Left lung (tissue), 10 donors: Measurements from ENCODE around the gene RPS5. TPM values are rescaled to one million over a fixed set of nuclear protein-coding genes. Genes with fewer than 3 reads are reported as not detected.
"Not testable (repeated sequence)": the region's sequence is repeated elsewhere in the genome, so short reads cannot be mapped to it uniquely, and the experiment has no call there.

Source experiments
- ATAC-seq: fragments of 200-7000 bp; cut with Tn5 transposase; one replicate; pipeline ENCODE4 v1.9.1; 2020; ENCODE audit warnings: moderate library complexity
- DNase-seq, 4 donors: peaks; one replicate each; pipeline ENCODE4 v3.0.0-alpha.2; 2013 to 2020
- H3K27ac ChIP-seq, 2 donors: fragments of 200-600 bp; sonication (generic) in 1 of 2; one replicate each; pipeline versions ENCODE4 v1.5.0 to v1.8.0; 2020 to 2021
- H3K27me3 ChIP-seq, 2 donors: fragments of 200-600 bp; sonication (generic) in 1 of 2; one replicate each; pipeline versions ENCODE4 v1.5.0 to v1.8.0; 2020 to 2021
- H3K36me3 ChIP-seq, 2 donors: fragments of 200-600 bp; sonication (generic) in 1 of 2; one replicate each; pipeline versions ENCODE4 v1.5.0 to v1.8.0; 2020 to 2021
- H3K4me1 ChIP-seq, 2 donors: fragments of 200-600 bp; one replicate each; pipeline ENCODE4 v1.8.0; 2021
- H3K4me3 ChIP-seq, 2 donors: fragments of 200-600 bp; sonication (generic) in 1 of 2; one replicate each; pipeline versions ENCODE4 v1.5.0 to v1.8.0; 2020 to 2021; ENCODE audit warnings: mild to moderate bottlenecking in 1 of 2
- H3K9me3 ChIP-seq, 2 donors: fragments of 200-600 bp; sonication (generic) in 1 of 2; one replicate each; pipeline versions ENCODE4 v1.5.0 to v1.8.0; 2020 to 2021
- intact Hi-C, 2 donors: fragments of 100-400 bp; cut with DNase I; formaldehyde crosslinking; loops; one replicate each; pipeline versions ENCODE4 v1.11.2 to v1.14.2; 2022
- microRNA-seq, 2 donors: library from miRNA; unstranded; fragments of <30 nt; microRNA quantifications; one replicate each; pipeline ENCODE4, GENCODE V29; 2019
- polyA plus RNA-seq, 6 donors: library from polyadenylated mRNA; unstranded; fragments of 120-200 nt; gene quantifications; one replicate each; pipeline ENCODE4 v1.2.1, GENCODE V29; 2013; ENCODE audit not compliant: insufficient read length in 6 of 6
- total RNA-seq, 2 donors: library from RNA; stranded (reverse); fragmentation: NEBNext Ultra II Directional; extraction: Animal tissue kit (Norgen Biotek cat#: 25700); gene quantifications; one replicate each; pipeline ENCODE4 v1.2.1, GENCODE V29; 2021
- TF ChIP-seq, protein P1 (sequence below), 2 donors: fragments of 200-600 bp; sonication (generic) in 1 of 2; IDR thresholded peaks; one replicate each; pipeline versions ENCODE4 v1.5.0 to v1.8.0; 2021; ENCODE audit warnings: antibody characterized with exemption in 2 of 2
- donor health status: DM: no; HTN: yes; CAD: no.
- donor health status: DM: no; HTN: no; CAD: no.

Gene RPS5
- total and polyA plus RNA-seq, 8 donors, result 842 to 1,479 (median 1,280) TPM

DNA sequence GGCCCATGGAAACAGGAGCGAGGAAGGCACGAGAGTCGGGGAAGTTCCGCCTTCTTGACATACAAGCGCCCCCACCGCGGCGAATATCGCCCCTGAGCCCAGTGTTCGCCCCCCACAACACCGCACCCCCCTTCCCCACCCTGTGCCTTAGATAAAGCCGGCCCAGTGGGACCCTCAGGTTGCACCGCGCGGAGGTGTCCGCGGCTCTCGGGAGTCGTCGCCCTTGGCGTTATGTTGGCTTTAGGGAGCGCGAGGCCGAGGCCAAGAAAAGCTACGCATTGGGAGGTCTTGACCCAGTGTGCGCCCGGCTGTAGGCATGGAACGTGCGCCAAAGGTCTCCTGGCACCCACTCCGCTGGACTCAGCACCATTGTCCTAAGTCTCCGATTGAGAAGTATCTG is 53.5 kb downstream of the RPS5 start:
- H3K4me1 ChIP-seq, result peaks cover 8 to 15% of the 10 kb centered on the region in 2 donors
- peak; percentile 1 for ATAC-seq
- peak overlapping the region; percentile 81 to 83 for H3K4me3 ChIP-seq
- no peak for DNase-seq
- intact Hi-C loops, result no loop called here
- peaks cover 0 to 51% of the 10 kb centered on the region in 2 donors for H3K9me3 ChIP-seq
- H3K27ac ChIP-seq, result peak overlapping the region in 1 of 2 donors; percentile 86
- peaks cover 0 to 28% of the 10 kb centered on the region in 2 donors for H3K36me3 ChIP-seq
- TF ChIP-seq, protein P1, sequence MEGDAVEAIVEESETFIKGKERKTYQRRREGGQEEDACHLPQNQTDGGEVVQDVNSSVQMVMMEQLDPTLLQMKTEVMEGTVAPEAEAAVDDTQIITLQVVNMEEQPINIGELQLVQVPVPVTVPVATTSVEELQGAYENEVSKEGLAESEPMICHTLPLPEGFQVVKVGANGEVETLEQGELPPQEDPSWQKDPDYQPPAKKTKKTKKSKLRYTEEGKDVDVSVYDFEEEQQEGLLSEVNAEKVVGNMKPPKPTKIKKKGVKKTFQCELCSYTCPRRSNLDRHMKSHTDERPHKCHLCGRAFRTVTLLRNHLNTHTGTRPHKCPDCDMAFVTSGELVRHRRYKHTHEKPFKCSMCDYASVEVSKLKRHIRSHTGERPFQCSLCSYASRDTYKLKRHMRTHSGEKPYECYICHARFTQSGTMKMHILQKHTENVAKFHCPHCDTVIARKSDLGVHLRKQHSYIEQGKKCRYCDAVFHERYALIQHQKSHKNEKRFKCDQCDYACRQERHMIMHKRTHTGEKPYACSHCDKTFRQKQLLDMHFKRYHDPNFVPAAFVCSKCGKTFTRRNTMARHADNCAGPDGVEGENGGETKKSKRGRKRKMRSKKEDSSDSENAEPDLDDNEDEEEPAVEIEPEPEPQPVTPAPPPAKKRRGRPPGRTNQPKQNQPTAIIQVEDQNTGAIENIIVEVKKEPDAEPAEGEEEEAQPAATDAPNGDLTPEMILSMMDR (IDR thresholded peaks at IDR 0.05), result no peak
- H3K27me3 ChIP-seq, result no peaks in the 10 kb centered on the region

DNA sequence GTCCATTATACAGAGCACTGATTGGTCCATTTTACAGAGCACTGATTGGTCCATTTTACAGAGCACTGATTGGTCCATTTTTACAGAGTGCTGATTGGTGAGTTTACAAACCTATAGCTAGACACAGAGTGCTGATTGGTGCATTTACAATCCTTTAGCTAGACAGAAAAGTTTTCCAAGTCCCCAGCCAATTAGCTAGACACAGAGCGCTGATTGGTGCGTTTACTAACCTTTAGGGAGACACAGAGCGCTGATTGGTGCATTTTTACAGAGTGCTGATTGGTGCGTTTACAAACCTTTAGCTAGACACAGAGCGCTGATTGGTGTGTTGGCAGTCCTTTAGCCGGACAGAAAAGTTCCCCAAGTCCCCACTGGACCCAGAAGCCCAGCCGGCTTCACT is 55.9 kb downstream of the RPS5 start:
- H3K36me3 ChIP-seq, H3K27ac ChIP-seq, intact Hi-C loops, DNase-seq, ATAC-seq, H3K4me3 ChIP-seq: not testable (repeated sequence)
- Histone ChIP-seq H3K4me1 (peaks cover 8 to 15% of the 10 kb centered on the region in 2 donors), H3K27me3 (peaks cover 0 to 16% of the 10 kb centered on the region in 2 donors), H3K9me3 (peaks cover 0 to 29% of the 10 kb centered on the region in 2 donors)

Small RNA genes within 50 kb of the gene (microRNA-seq; reads per million reads assigned to microRNA genes)
- 0.17 to 0.27 reads per million in 2 donors for gene MIR4754

Other genes with a start within 250 kb of the RPS5 start
- gene ZNF329, start 236.5 kb upstream of the RPS5 start, total RNA-seq, result 10 to 100 TPM in 1 of 2 donors, 1 to 10 TPM in 1; 7.9 to 11.7 TPM
- gene ZNF329, start 236.5 kb upstream of the RPS5 start, polyA plus RNA-seq, result 10 to 100 TPM; 19.6 to 22.9 (median 21.0) TPM
- 10 to 100 TPM; 19.9 to 25.9 TPM for gene ZNF274, start 204.2 kb upstream of the RPS5 start, total RNA-seq
- gene ZNF274, start 204.2 kb upstream of the RPS5 start, polyA plus RNA-seq, result 10 to 100 TPM; 18.7 to 23.7 (median 21.8) TPM
- 10 to 100 TPM; 23.8 to 25.4 TPM for gene ZNF544, start 158.4 kb upstream of the RPS5 start, total RNA-seq
- 10 to 100 TPM; 32.8 to 45.7 (median 38.5) TPM for gene ZNF544, start 158.4 kb upstream of the RPS5 start, polyA plus RNA-seq
- 1 to 10 TPM; 5.5 TPM for gene ZNF8, start 108.3 kb upstream of the RPS5 start, total RNA-seq
- gene ZNF8, start 108.3 kb upstream of the RPS5 start, polyA plus RNA-seq, result 10 to 100 TPM in 3 of 6 donors, 1 to 10 TPM in 3; 9.4 to 10.6 (median 10.1) TPM
- gene ERVK3-1, start 81.9 kb upstream of the RPS5 start, total RNA-seq, result 10 to 100 TPM; 25.4 to 31.9 TPM
- 10 to 100 TPM; 46.8 to 52.5 (median 49.4) TPM for gene ERVK3-1, start 81.9 kb upstream of the RPS5 start, polyA plus RNA-seq
- gene ZSCAN22, start 60.3 kb upstream of the RPS5 start, total RNA-seq, result 1 to 10 TPM; 3.4 to 3.9 TPM
- gene ZSCAN22, start 60.3 kb upstream of the RPS5 start, polyA plus RNA-seq, result 1 to 10 TPM; 3.8 to 5.0 (median 4.2) TPM
- gene A1BG, start 33.8 kb upstream of the RPS5 start, total RNA-seq, result 10 to 100 TPM in 1 of 2 donors, 1 to 10 TPM in 1; 9.8 to 10.2 TPM
- gene A1BG, start 33.8 kb upstream of the RPS5 start, polyA plus RNA-seq, result 1 to 10 TPM in 4 of 6 donors, under 1 TPM in 2; 0.81 to 1.9 (median 1.5) TPM
- 1 to 10 TPM in 1 of 2 donors, under 1 TPM in 1; 0.76 to 1.2 TPM for gene ZNF497, start 24.5 kb upstream of the RPS5 start, total RNA-seq
- 1 to 10 TPM; 3.0 to 4.4 (median 3.2) TPM for gene ZNF497, start 24.5 kb upstream of the RPS5 start, polyA plus RNA-seq
- gene ZNF837, start 6.2 kb upstream of the RPS5 start, total RNA-seq, result 1 to 10 TPM; 1.7 to 2.1 TPM
- 1 to 10 TPM; 1.9 to 3.7 (median 2.9) TPM for gene ZNF837, start 6.2 kb upstream of the RPS5 start, polyA plus RNA-seq
- 1 to 10 TPM; 1.9 to 3.2 TPM for gene RNF225, start 8.4 kb downstream of the RPS5 start, total RNA-seq
- gene RNF225, start 8.4 kb downstream of the RPS5 start, polyA plus RNA-seq, result not detected
- 10 to 100 TPM in 1 of 2 donors, 1 to 10 TPM in 1; 7.4 to 12.7 TPM for gene ZNF584, start 21.4 kb downstream of the RPS5 start, total RNA-seq
- gene ZNF584, start 21.4 kb downstream of the RPS5 start, polyA plus RNA-seq, result 10 to 100 TPM in 3 of 6 donors, 1 to 10 TPM in 3; 9.0 to 11.3 (median 10.0) TPM
- gene ZNF132, start 52.9 kb downstream of the RPS5 start, total RNA-seq, result 1 to 10 TPM; 6.2 to 7.1 TPM
- gene ZNF132, start 52.9 kb downstream of the RPS5 start, polyA plus RNA-seq, result 10 to 100 TPM in 4 of 6 donors, 1 to 10 TPM in 2; 9.6 to 12.9 (median 10.2) TPM
- 1 to 10 TPM; 5.2 to 7.0 TPM for gene ZNF324B, start 64.4 kb downstream of the RPS5 start, total RNA-seq
- 1 to 10 TPM; 5.4 to 7.8 (median 6.7) TPM for gene ZNF324B, start 64.4 kb downstream of the RPS5 start, polyA plus RNA-seq
- gene ZNF324, start 79.8 kb downstream of the RPS5 start, total RNA-seq, result 1 to 10 TPM; 7.1 to 9.5 TPM
- gene ZNF324, start 79.8 kb downstream of the RPS5 start, polyA plus RNA-seq, result 10 to 100 TPM in 1 of 6 donors, 1 to 10 TPM in 5; 8.1 to 10.1 (median 8.6) TPM
- gene ZNF446, start 89.1 kb downstream of the RPS5 start, total RNA-seq, result 1 to 10 TPM; 6.2 to 6.6 TPM
- 10 to 100 TPM; 12.9 to 16.9 (median 15.0) TPM for gene ZNF446, start 89.1 kb downstream of the RPS5 start, polyA plus RNA-seq
- 10 to 100 TPM in 1 of 2 donors, 1 to 10 TPM in 1; 6.2 to 11.8 TPM for gene SLC27A5, start 124.7 kb downstream of the RPS5 start, total RNA-seq
- gene SLC27A5, start 124.7 kb downstream of the RPS5 start, polyA plus RNA-seq, result 1 to 10 TPM; 7.1 to 9.6 (median 8.1) TPM
- 10 to 100 TPM; 12.7 to 17.7 TPM for gene ZBTB45, start 132.5 kb downstream of the RPS5 start, total RNA-seq
- gene ZBTB45, start 132.5 kb downstream of the RPS5 start, polyA plus RNA-seq, result 10 to 100 TPM in 4 of 6 donors, 1 to 10 TPM in 2; 7.8 to 13.6 (median 11.3) TPM
- 100 to 1,000 TPM; 231 to 261 TPM for gene TRIM28, start 156.8 kb downstream of the RPS5 start, total RNA-seq
- gene TRIM28, start 156.8 kb downstream of the RPS5 start, polyA plus RNA-seq, result 100 to 1,000 TPM; 542 to 689 (median 622) TPM
- gene CHMP2A, start 167.8 kb downstream of the RPS5 start, total RNA-seq, result 100 to 1,000 TPM; 107 to 120 TPM
- gene CHMP2A, start 167.8 kb downstream of the RPS5 start, polyA plus RNA-seq, result 100 to 1,000 TPM in 1 of 6 donors, 10 to 100 TPM in 5; 84.1 to 106 (median 93.2) TPM
- gene UBE2M, start 171.3 kb downstream of the RPS5 start, total RNA-seq, result 10 to 100 TPM; 54.9 to 83.4 TPM
- gene UBE2M, start 171.3 kb downstream of the RPS5 start, polyA plus RNA-seq, result 10 to 100 TPM; 68.8 to 85.9 (median 74.0) TPM
- 10 to 100 TPM; 29.6 to 33.7 TPM for gene MZF1, start 186.1 kb downstream of the RPS5 start, total RNA-seq
- gene MZF1, start 186.1 kb downstream of the RPS5 start, polyA plus RNA-seq, result 10 to 100 TPM; 29.1 to 58.0 (median 40.3) TPM